Activated B cell treated with CpG ODN at 0.5 μM for 24 hours (primary cell): Measurements from ENCODE around the gene GNG12. TPM values are rescaled to one million over a fixed set of nuclear protein-coding genes. Genes with fewer than 3 reads are reported as not detected.

Source experiments
- ATAC-seq: fragments of 200-7000 bp; cut with Tn5 transposase; one replicate; pipeline ENCODE4 v1.10.0; 2021; ENCODE audit warnings: low read depth, mild to moderate bottlenecking, moderate library complexity
- CTCF ChIA-PET: fragments of 350-600 bp; sonication (Branson Sonifier 250); formaldehyde crosslinking; loops from one replicate; lab custom pipeline; 2021; ENCODE audit warnings: antibody characterized with exemption; lab: Charles Lee
- POLR2A ChIA-PET: fragments of 350-600 bp; sonication (Branson Sonifier 250); formaldehyde crosslinking; loops from one replicate; lab custom pipeline; 2021; ENCODE audit warnings: antibody characterized with exemption; lab: Charles Lee
- DNase-seq: peaks from one replicate; pipeline ENCODE4 v3.0.0; 2022
- H3K27ac Mint-ChIP-seq: one replicate; pipeline ENCODE4 v1.8.0; 2020; ENCODE audit warnings: mixed read lengths
- H3K27me3 Mint-ChIP-seq: one replicate; pipeline ENCODE4 v1.8.0; 2021; ENCODE audit warnings: mixed read lengths
- H3K36me3 Mint-ChIP-seq: one replicate; pipeline ENCODE4 v1.8.0; 2021; ENCODE audit warnings: low read depth, mixed read lengths
- H3K4me1 Mint-ChIP-seq: one replicate; pipeline ENCODE4 v1.8.0; 2021; ENCODE audit warnings: mixed read lengths
- H3K4me3 Mint-ChIP-seq: one replicate; pipeline ENCODE4 v1.8.0; 2020; ENCODE audit warnings: mild to moderate bottlenecking, mixed read lengths
- H3K9me3 Mint-ChIP-seq: one replicate; pipeline ENCODE4 v1.8.0; 2020; ENCODE audit warnings: mixed read lengths
- CTCF ChIP-seq: fragments of 200-600 bp; IDR thresholded peaks from one replicate; pipeline ENCODE4 v1.8.0; 2022; ENCODE audit warnings: antibody characterized with exemption, mild to moderate bottlenecking
- intact Hi-C: fragments of 100-400 bp; cut with micrococcal nuclease; formaldehyde crosslinking; loops from one replicate; pipeline ENCODE4 v1.15.1; 2024
- total RNA-seq: library from RNA; stranded (reverse); gene quantifications from 2 replicates; pipeline ENCODE4 v1.2.3, GENCODE V29; 2022

Gene GNG12
- total RNA-seq, 1 donor from 2014 or later = not detected

- DNase-seq = no peak
- H3K27me3 Mint-ChIP-seq = peaks cover 27% of the 10 kb centered on the region
Observed at GRCh38 chr1:67760030-67760821, 73.0 kb downstream of the GNG12 start.

GRCh38 chr1:67759692-67760029, 73.6 kb downstream of the GNG12 start:
- peaks cover 12% of the 10 kb centered on the region for H3K4me1 Mint-ChIP-seq
- ChIA-PET CTCF (interaction anchor here (0.9 to 8.9 kb wide), 24 partner anchors 9 to 545 kb away, joined by 3 to 169 read pairs (median 5); partner anchors contain the start of gene GADD45A), POLR2A (interaction anchor here (1.6 kb wide), 1 partner anchor 75 kb away, joined by 8 read pairs; the partner anchor contains the start of gene GADD45A)
- H3K36me3 Mint-ChIP-seq = no peaks in the 10 kb centered on the region
- no peak overlapping the region for H3K4me3 Mint-ChIP-seq
- no peaks in the 10 kb centered on the region for H3K9me3 Mint-ChIP-seq
- no peak for TF ChIP-seq CTCF
- H3K27me3 Mint-ChIP-seq = peaks cover 25% of the 10 kb centered on the region
- DNase-seq (no peak), ATAC-seq (no peak)
- intact Hi-C loops = loop anchor here (1.0 to 10.0 kb wide), 6 partner anchors 73 to 995 kb away; no protein-coding TSS in a partner anchor
- H3K27ac Mint-ChIP-seq = no peak overlapping the region

More at GRCh38 chr1:67760030-67760821, 73.0 kb downstream of the GNG12 start:
- ATAC-seq = peak; percentile 74
- Mint-ChIP-seq H3K4me1 (peaks cover 7% of the 10 kb centered on the region), H3K4me3 (no peak overlapping the region), H3K9me3 (no peaks in the 10 kb centered on the region), H3K36me3 (no peaks in the 10 kb centered on the region), H3K27ac (no peak overlapping the region)
- POLR2A ChIA-PET = interaction anchor here (1.6 kb wide), 1 partner anchor 76 kb away, joined by 8 read pairs; the partner anchor contains the start of gene GADD45A
- peak; percentile 64 for TF ChIP-seq CTCF
- intact Hi-C loops = loop anchor here (1.0 to 10.0 kb wide), 6 partner anchors 74 to 995 kb away; no protein-coding TSS in a partner anchor
- CTCF ChIA-PET = interaction anchor here (0.8 to 8.9 kb wide), 31 partner anchors 7 to 550 kb away, joined by 3 to 169 read pairs (median 5); partner anchors contain the start of gene GADD45A

GRCh38 chr1:67759066-67759465, 74.2 kb downstream of the GNG12 start:
- Mint-ChIP-seq H3K9me3 (no peaks in the 10 kb centered on the region), H3K4me1 (peaks cover 13% of the 10 kb centered on the region), H3K27me3 (peaks cover 23% of the 10 kb centered on the region), H3K27ac (no peak overlapping the region), H3K4me3 (no peak overlapping the region), H3K36me3 (no peaks in the 10 kb centered on the region)
- CTCF ChIA-PET = interaction anchor here (0.9 to 8.9 kb wide), 12 partner anchors 10 to 545 kb away, joined by 3 to 169 read pairs (median 14); partner anchors contain the start of gene GADD45A
- POLR2A ChIA-PET = interaction anchor here (1.6 kb wide), 1 partner anchor 74 kb away, joined by 8 read pairs; the partner anchor contains the start of gene GADD45A
- ATAC-seq = no peak
- intact Hi-C loops = no loop called here
- TF ChIP-seq CTCF = no peak
- no peak for DNase-seq

- ChIA-PET CTCF (interaction anchor here (1.4 to 8.9 kb wide), 3 partner anchors 10 to 221 kb away, joined by 5 to 169 read pairs (median 8); no protein-coding TSS in a partner anchor), POLR2A (no interaction called here)
- no peak for TF ChIP-seq CTCF
- peaks cover 13% of the 10 kb centered on the region for H3K4me1 Mint-ChIP-seq
- no peak overlapping the region for H3K27ac Mint-ChIP-seq
- no peak for ATAC-seq
- H3K4me3 Mint-ChIP-seq = no peak overlapping the region
- intact Hi-C loops = no loop called here
- peaks cover 9% of the 10 kb centered on the region for H3K27me3 Mint-ChIP-seq
- H3K36me3 Mint-ChIP-seq = no peaks in the 10 kb centered on the region
- no peak for DNase-seq
- H3K9me3 Mint-ChIP-seq = no peaks in the 10 kb centered on the region
Observed at GRCh38 chr1:67755619-67756018, 77.6 kb downstream of the GNG12 start.

GRCh38 chr1:67755160-67755559, 78.1 kb downstream of the GNG12 start:
- Mint-ChIP-seq H3K9me3 (no peaks in the 10 kb centered on the region), H3K4me1 (peaks cover 13% of the 10 kb centered on the region), H3K4me3 (no peak overlapping the region), H3K27ac (no peak overlapping the region), H3K27me3 (peaks cover 5% of the 10 kb centered on the region), H3K36me3 (no peaks in the 10 kb centered on the region)
- ChIA-PET CTCF (interaction anchor here (1.4 to 8.9 kb wide), 3 partner anchors 10 to 221 kb away, joined by 5 to 169 read pairs (median 8); no protein-coding TSS in a partner anchor), POLR2A (no interaction called here)
- ATAC-seq (peak; percentile 28), DNase-seq (no peak)
- intact Hi-C loops = no loop called here
- no peak for TF ChIP-seq CTCF
